Skeletal muscle tissue (tissue), 4 donors: ENCODE measurements around the gene CENPP. TPM values are rescaled to one million over a fixed set of nuclear protein-coding genes. Genes with fewer than 3 reads are reported as not detected.

Source experiments
- H3K27ac ChIP-seq: one replicate; pipeline ENCODE4 v1.7.0; 2013; ENCODE audit warnings: mild to moderate bottlenecking, low read depth, low read length, inconsistent platforms
- H3K27me3 ChIP-seq, 3 donors: one replicate each; pipeline ENCODE4 v1.7.0; 2013; ENCODE audit warnings: low read length in 3 of 3; ENCODE audit not compliant: control insufficient read depth in 3 of 3, insufficient read depth in 3 of 3
- H3K36me3 ChIP-seq, 3 donors: one replicate each; pipeline ENCODE4 v1.7.0; 2013; ENCODE audit warnings: low read length in 3 of 3; ENCODE audit not compliant: control insufficient read depth in 3 of 3, insufficient read depth in 3 of 3
- H3K4me1 ChIP-seq, 3 donors: one replicate each; pipeline ENCODE4 v1.7.0; 2013; ENCODE audit warnings: low read length in 3 of 3, mild to moderate bottlenecking in 3 of 3; ENCODE audit not compliant: control insufficient read depth in 3 of 3, insufficient read depth in 3 of 3
- H3K4me3 ChIP-seq, 3 donors: one replicate each; pipeline ENCODE4 v1.7.0; 2013; ENCODE audit warnings: low read length in 3 of 3
- H3K9ac ChIP-seq, 3 donors: one replicate each; pipeline ENCODE4 v1.7.0; 2013; ENCODE audit warnings: low read length in 3 of 3, mild to moderate bottlenecking in 3 of 3, moderate library complexity in 2 of 3, low read depth in 1 of 3
- H3K9me3 ChIP-seq, 3 donors: one replicate each; pipeline ENCODE4 v1.7.0; 2013; ENCODE audit warnings: low read length in 3 of 3; ENCODE audit not compliant: control insufficient read depth in 3 of 3
- total RNA-seq: library from RNA; depleted of rRNA; stranded (reverse); fragments of >200 nt; gene quantifications from one replicate; pipeline ENCODE4 v1.2.3, GENCODE V29; 2014
- donor health status: Osteomylitis.

Gene CENPP
- total RNA-seq, 1 donor from 2014 or later: 15.7 TPM

- Histone ChIP-seq H3K36me3 (no peaks in the 10 kb centered on the region), H3K9ac (no peak overlapping the region), H3K27me3 (no peaks in the 10 kb centered on the region), H3K9me3 (no peaks in the 10 kb centered on the region), H3K4me1 (peaks cover 5 to 6% (median 6%) of the 10 kb centered on the region in 3 donors), H3K27ac (no peak overlapping the region), H3K4me3 (no peak overlapping the region)
Measured at GRCh38 chr9:92463387-92463786, 137.6 kb downstream of the CENPP start.

DNA sequence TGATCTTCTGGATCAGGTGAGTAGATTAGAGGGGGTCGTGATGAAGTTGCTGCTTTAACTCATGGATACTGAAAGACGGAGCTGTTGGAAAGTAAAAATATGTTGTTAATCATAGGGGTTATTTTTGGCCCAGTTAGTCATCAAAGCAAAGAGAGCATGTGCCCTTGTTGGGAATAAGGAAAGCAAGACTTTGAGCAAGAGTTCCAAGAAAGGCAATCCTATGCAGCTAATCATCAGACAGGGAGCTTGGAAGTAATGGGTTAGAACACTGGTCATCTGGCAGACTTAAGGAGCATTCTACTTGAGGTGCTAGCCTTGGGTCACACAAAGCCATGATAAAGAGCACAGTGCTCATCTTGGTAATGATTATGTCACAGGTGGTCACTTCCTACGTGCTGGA lies 138.2 kb downstream of the CENPP start:
- no peaks in the 10 kb centered on the region for H3K36me3 ChIP-seq
- no peaks in the 10 kb centered on the region for H3K27me3 ChIP-seq
- H3K4me3 ChIP-seq: peak overlapping the region in 1 of 3 donors; percentile 46
- H3K4me1 ChIP-seq: peaks cover 5 to 6% (median 6%) of the 10 kb centered on the region in 3 donors
- H3K9ac ChIP-seq: no peak overlapping the region
- peak overlapping the region; percentile 45 for H3K27ac ChIP-seq
- H3K9me3 ChIP-seq: no peaks in the 10 kb centered on the region

DNA sequence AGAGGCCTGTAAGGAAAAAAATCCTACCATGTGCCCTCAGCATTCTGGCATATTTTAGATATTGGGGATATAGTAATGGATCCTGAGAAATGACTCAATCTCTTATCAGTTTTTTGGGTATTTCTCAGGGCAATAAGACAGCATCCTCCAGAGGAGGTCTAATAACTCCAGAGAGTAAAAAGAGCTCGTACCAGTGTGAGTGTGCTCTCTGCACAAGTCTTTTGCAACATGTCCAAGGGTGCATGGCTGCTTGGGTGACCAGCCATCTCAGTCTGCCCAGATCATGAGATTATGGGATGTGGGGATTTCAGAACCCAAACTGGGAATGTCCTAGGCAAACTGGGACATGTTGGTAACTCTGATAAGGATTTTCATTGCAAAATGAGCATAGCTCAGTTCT lies 141.3 kb downstream of the CENPP start:
- Histone ChIP-seq H3K27me3 (no peaks in the 10 kb centered on the region), H3K9me3 (no peaks in the 10 kb centered on the region), H3K27ac (no peak overlapping the region), H3K36me3 (no peaks in the 10 kb centered on the region), H3K4me3 (no peak overlapping the region), H3K9ac (no peak overlapping the region), H3K4me1 (peaks cover 5 to 6% (median 6%) of the 10 kb centered on the region in 3 donors)

GRCh38 chr9:92467511-92467910 lies 141.8 kb downstream of the CENPP start:
- H3K4me3 ChIP-seq: no peak overlapping the region
- no peak overlapping the region for H3K27ac ChIP-seq
- no peaks in the 10 kb centered on the region for H3K9me3 ChIP-seq
- H3K27me3 ChIP-seq: no peaks in the 10 kb centered on the region
- no peaks in the 10 kb centered on the region for H3K36me3 ChIP-seq
- peaks cover 5 to 6% (median 6%) of the 10 kb centered on the region in 3 donors for H3K4me1 ChIP-seq
- H3K9ac ChIP-seq: no peak overlapping the region

- H3K27ac ChIP-seq: no peak overlapping the region
- no peak overlapping the region for H3K9ac ChIP-seq
- no peaks in the 10 kb centered on the region for H3K36me3 ChIP-seq
- no peaks in the 10 kb centered on the region for H3K27me3 ChIP-seq
- H3K4me3 ChIP-seq: no peak overlapping the region
- no peaks in the 10 kb centered on the region for H3K9me3 ChIP-seq
- H3K4me1 ChIP-seq: peaks cover 5 to 6% (median 6%) of the 10 kb centered on the region in 3 donors
Measured at GRCh38 chr9:92468206-92468605, 142.5 kb downstream of the CENPP start.

DNA sequence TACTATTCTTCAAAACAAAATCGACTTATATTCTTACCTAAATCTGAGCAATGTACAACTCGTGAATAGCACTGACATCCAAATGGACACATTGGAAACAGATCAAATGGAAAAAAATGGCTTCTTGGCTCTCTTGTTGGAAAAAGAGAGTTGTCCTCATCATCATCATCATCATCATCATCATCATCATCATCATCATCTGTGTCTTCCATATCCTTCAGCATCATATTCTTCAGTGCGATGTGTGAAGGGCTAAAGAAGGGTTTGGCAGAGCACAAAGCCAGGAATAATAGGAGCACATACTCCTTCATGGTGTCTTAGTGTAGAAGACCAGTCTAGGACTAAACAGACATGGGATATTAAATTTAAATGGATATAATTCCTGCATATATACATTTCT lies 148.8 kb downstream of the CENPP start:
- no peak overlapping the region for H3K9ac ChIP-seq
- peaks cover 0 to 8% (median 4%) of the 10 kb centered on the region in 3 donors for H3K4me1 ChIP-seq
- H3K27ac ChIP-seq: no peak overlapping the region
- H3K27me3 ChIP-seq: no peaks in the 10 kb centered on the region
- no peak overlapping the region for H3K4me3 ChIP-seq
- peaks cover 0 to 2% (median 0%) of the 10 kb centered on the region in 3 donors for H3K36me3 ChIP-seq
- H3K9me3 ChIP-seq: no peaks in the 10 kb centered on the region

DNA sequence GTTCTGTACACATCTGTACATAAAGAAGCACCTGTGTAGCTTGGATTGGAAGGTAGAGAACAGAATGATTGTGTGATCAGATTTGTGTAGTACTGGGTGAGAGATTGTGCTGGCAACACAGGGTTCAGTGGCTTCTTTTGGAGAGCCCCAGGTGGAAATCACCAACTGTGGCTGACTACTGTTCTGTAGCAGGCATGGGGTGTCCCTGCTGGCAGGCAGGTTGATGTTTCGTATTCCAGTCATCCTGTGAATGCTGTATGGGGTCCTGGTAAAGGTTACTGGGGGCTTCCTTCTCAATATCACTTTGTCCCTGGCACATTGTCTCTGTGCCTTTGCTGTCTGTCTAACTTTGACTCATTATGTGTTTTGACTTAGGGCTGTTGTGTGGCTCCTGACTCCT lies 151.2 kb downstream of the CENPP start:
- peak overlapping the region in 1 of 3 donors; percentile 24 for H3K4me3 ChIP-seq
- H3K36me3 ChIP-seq: peaks cover 0 to 2% (median 0%) of the 10 kb centered on the region in 3 donors
- H3K27me3 ChIP-seq: no peaks in the 10 kb centered on the region
- H3K27ac ChIP-seq: no peak overlapping the region
- H3K4me1 ChIP-seq: peaks cover 4 to 14% (median 8%) of the 10 kb centered on the region in 3 donors
- no peak overlapping the region for H3K9ac ChIP-seq
- no peaks in the 10 kb centered on the region for H3K9me3 ChIP-seq

- H3K36me3 ChIP-seq: peaks cover 0 to 2% (median 0%) of the 10 kb centered on the region in 3 donors
- H3K9me3 ChIP-seq: no peaks in the 10 kb centered on the region
- no peaks in the 10 kb centered on the region for H3K27me3 ChIP-seq
- peak overlapping the region in 1 of 3 donors; percentile 47 for H3K9ac ChIP-seq
- H3K27ac ChIP-seq: no peak overlapping the region
- H3K4me1 ChIP-seq: peaks cover 4 to 14% (median 8%) of the 10 kb centered on the region in 3 donors
- no peak overlapping the region for H3K4me3 ChIP-seq
Measured at GRCh38 chr9:92478783-92479182, 153.0 kb downstream of the CENPP start.

DNA sequence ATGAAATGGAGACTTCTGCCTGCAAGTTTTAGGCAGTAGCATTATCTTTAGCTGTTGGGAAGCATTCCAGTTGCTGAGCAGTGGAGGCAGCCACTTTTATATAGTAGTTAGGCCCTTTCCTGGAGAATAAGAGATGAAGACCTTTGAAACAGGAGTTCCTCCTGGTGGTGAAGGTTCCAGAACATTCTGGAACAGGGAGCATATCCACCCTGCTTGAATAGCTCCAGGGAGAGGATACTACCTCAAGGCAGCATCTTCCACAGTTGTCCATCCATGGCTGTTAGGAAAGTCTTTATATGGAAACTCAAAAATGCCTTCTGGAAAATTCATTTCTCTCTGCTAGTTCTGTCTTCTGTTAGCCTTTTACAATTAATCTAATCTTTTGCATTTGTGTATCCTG lies 153.6 kb downstream of the CENPP start:
- H3K9me3 ChIP-seq: no peaks in the 10 kb centered on the region
- peak overlapping the region in 2 of 3 donors; percentile 9 to 68 for H3K4me3 ChIP-seq
- H3K36me3 ChIP-seq: peaks cover 0 to 2% (median 0%) of the 10 kb centered on the region in 3 donors
- H3K4me1 ChIP-seq: peaks cover 4 to 14% (median 8%) of the 10 kb centered on the region in 3 donors
- no peaks in the 10 kb centered on the region for H3K27me3 ChIP-seq
- H3K27ac ChIP-seq: no peak overlapping the region
- H3K9ac ChIP-seq: no peak overlapping the region

DNA sequence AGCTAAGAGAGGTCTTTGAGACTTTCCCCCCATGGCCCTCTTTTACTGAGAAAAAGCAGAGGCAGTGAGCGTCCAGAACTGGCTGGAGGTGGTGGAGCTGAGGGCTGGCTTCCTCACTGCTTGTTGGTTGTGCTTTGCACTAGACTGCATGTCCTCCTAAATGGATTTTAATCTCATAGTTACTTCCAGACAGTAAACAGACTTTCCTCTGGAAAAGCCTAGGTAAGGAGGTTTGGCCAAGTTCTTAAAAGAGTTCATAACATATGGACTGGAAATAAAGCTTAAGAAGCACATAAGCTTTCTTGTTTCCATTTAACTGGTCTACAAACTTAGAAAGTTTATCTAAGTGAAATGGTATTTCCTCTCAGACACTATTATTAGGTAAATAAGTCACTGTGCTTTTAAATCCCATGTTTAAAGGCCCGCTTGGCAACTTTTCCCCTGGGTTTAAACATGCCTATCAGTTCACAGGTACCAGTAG lies 154.6 kb downstream of the CENPP start:
- no peaks in the 10 kb centered on the region for H3K9me3 ChIP-seq
- peaks cover 4 to 14% (median 8%) of the 10 kb centered on the region in 3 donors for H3K4me1 ChIP-seq
- H3K9ac ChIP-seq: peak overlapping the region; percentile 4 to 52 (median 10)
- H3K27ac ChIP-seq: peak overlapping the region; percentile 66
- H3K36me3 ChIP-seq: no peaks in the 10 kb centered on the region
- H3K4me3 ChIP-seq: peak overlapping the region in 2 of 3 donors; percentile 36 to 68
- no peaks in the 10 kb centered on the region for H3K27me3 ChIP-seq
